ENCODE data around the gene YEATS2. TPM values are rescaled to one million over a fixed set of nuclear protein-coding genes. Genes with fewer than 3 reads are reported as not detected.

The YEATS2 gene
- polyA plus RNA-seq, 3 donors: 35.8 to 40.9 (median 38.4) TPM

- no peak for DNase-seq (ENCODE audit: extremely low read depth in 1 of 11, low read depth in 9 of 11, low spot score in 4 of 11)
Measured at GRCh38 chr3:183854318-183855035, 156.9 kb downstream of the YEATS2 start.

- no peak for DNase-seq (ENCODE audit: extremely low read depth in 1 of 11, low read depth in 9 of 11, low spot score in 4 of 11)
Measured at GRCh38 chr3:183857863-183858262, 160.3 kb downstream of the YEATS2 start.

Other genes starting within 250 kb of the YEATS2 start
- gene KLHL6, start 142.1 kb upstream of the YEATS2 start, polyA plus RNA-seq (ENCODE audit: insufficient read length in 3 of 3): 1 to 10 TPM; 1.2 to 1.9 (median 1.2) TPM
- 10 to 100 TPM; 42.7 to 63.2 (median 50.8) TPM for gene KLHL24, start 62.2 kb upstream of the YEATS2 start, polyA plus RNA-seq (ENCODE audit: insufficient read length in 3 of 3)
- 1 to 10 TPM in 2 of 3 donors, under 1 TPM in 1; 0.86 to 1.9 (median 1.3) TPM for gene MAP6D1, start 127.8 kb downstream of the YEATS2 start, polyA plus RNA-seq (ENCODE audit: insufficient read length in 3 of 3)
- 10 to 100 TPM; 51.0 to 59.8 (median 51.4) TPM for gene PARL, start 187.1 kb downstream of the YEATS2 start, polyA plus RNA-seq (ENCODE audit: insufficient read length in 3 of 3)